ENCODE data around the gene CPSF7.

Gene CPSF7

DNA sequence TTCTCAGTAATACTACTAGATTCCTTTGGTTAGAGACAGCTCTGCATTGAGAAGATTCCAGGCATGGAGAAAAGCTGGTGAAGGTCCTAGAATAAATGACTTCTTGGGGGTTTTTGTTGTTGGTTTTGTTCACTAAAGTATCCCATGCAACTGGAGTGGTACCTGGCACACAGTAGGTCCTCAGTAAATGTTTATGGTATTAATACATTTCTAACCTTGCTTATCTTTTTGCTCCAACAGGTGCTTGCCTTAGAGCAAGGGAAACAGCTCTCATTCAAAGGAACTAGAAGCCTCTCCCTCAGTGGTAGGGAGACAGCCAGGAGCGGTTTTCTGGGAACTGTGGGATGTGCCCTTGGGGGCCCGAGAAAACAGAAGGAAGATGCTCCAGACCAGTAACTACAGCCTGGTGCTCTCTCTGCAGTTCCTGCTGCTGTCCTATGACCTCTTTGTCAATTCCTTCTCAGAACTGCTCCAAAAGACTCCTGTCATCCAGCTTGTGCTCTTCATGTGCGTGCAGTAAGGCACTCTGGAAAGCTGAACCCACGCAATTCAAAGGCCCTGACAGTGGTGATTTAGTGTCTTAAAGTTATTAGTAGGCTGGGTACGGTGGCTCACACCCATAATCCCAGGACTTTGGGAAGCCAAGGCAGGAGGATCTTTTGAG is 65.6 kb downstream of the CPSF7 start:
- Mint-ChIP-seq H3K27ac (no peak overlapping the region), H3K36me3 (ENCODE audit: low read depth) (peaks cover 72% of the 10 kb centered on the region), H3K4me3 (no peak overlapping the region), H3K27me3 (no peaks in the 10 kb centered on the region), H3K4me1 (ENCODE audit: low read depth) (peaks cover 43% of the 10 kb centered on the region), H3K9me3 (no peaks in the 10 kb centered on the region)
- intact Hi-C loops (cut with micrococcal nuclease) = no loop called here

DNA sequence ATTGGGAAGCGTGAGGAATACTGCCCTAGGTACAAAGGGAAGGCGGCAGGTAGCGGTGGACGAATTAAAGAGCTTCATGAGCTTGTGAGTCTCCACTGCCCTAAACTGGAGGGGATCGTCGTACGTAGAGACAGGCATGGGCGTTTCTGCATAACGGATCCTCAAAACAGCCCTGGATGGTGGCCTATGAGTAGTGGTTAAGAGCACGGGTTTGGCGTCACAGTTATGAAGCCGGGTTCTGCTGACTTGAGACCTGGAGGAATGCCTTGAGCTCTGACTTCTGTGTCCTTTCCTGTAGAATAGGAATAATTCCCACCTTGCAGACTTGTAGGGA is 67.3 kb downstream of the CPSF7 start:
- peak overlapping the region; percentile 98 for H3K27ac Mint-ChIP-seq
- intact Hi-C loops (cut with micrococcal nuclease) = no loop called here
- no peaks in the 10 kb centered on the region for H3K27me3 Mint-ChIP-seq
- peaks cover 55% of the 10 kb centered on the region for H3K36me3 Mint-ChIP-seq (ENCODE audit: low read depth)
- H3K4me3 Mint-ChIP-seq = peak overlapping the region; percentile 100
- peaks cover 45% of the 10 kb centered on the region for H3K4me1 Mint-ChIP-seq (ENCODE audit: low read depth)
- no peaks in the 10 kb centered on the region for H3K9me3 Mint-ChIP-seq

DNA sequence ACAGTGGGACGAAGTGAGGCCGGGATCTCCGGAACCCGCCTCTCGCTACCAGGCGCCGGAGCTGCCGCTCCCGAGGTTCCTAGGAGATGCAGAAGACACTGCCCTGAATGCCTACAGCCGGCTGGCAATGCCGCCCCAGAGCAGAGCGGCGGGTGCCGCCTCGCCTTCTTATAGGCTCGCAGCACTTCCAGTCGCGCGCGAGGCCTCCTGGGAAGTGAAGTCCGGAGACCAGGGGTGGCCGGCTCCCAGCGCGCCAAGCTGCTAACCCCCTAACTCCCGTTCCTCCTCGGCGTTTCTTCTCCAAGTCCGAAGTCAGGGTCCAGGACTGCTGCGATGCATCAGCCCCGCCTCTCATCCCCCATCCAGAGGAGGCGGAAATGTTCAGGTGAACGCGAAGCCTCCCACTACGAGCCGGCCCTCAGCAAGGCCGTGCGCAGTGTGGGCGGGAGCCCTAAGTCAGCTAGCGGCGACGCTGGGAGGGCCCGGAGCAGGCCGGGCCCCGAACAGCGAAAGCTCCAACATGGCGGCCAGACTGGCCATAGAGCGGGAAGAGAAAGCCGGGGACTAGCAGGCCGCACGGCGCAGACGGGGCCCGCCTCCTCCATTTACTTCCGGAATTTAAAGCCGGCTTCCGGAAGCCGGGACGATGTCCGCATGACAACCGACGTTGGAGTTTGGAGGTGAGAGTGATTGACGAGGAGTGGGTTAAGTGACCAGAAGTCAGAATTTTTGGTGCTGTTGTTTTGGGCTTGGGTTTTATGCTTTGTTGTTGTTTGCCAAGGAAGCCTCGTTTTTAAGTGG is 67.8 kb downstream of the CPSF7 start, which contains the start of the genes CYB561A3 and TMEM138:
Gene CYB561A3 (minus strand): TSS at position 142 of the 801 bp plus-strand sequence. CDS start 5,169 bp downstream, outside the sequence.
Gene TMEM138 (plus strand): TSS at position 634 of the 801 bp plus-strand sequence. CDS start 2,017 bp downstream, outside the sequence.
- no peaks in the 10 kb centered on the region for H3K9me3 Mint-ChIP-seq
- peaks cover 50% of the 10 kb centered on the region for H3K36me3 Mint-ChIP-seq (ENCODE audit: low read depth)
- no peaks in the 10 kb centered on the region for H3K27me3 Mint-ChIP-seq
- peaks cover 50% of the 10 kb centered on the region for H3K4me1 Mint-ChIP-seq (ENCODE audit: low read depth)
- H3K27ac Mint-ChIP-seq = peak within 1 kb of the TSS; percentile 98
- intact Hi-C loops (cut with micrococcal nuclease) = loop anchor here (1.0 kb wide), 1 partner anchor 29 kb away; the partner anchor contains the start of genes DDB1 and TKFC
- peak within 1 kb of the TSS; percentile 100 for H3K4me3 Mint-ChIP-seq

DNA sequence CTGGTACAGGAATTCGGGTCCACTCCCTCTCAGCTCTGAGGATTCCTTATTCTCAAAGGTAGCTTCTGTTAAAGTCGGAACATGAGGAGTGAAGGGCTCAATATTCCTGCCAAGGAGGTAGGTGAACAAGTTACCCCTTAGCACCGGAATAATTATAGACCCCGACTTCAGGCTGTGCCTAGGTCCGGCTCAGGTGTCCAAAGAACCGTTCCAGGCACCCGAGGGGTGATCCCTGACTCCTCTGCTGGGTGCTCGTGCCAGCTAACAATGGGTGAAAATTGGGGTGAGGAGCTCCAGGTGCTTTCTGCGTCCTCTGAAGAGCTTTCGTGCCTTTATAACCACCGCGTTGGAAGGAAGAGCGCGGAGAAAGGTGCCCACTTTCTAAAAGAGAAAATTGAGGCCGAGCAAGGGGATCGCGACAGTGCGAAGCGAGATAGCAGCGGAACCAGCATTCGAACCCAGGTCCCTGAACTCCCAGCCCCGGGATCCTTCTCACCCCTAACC is 68.5 kb downstream of the CPSF7 start:
- Mint-ChIP-seq H3K4me3 (peak overlapping the region; percentile 100), H3K27me3 (no peaks in the 10 kb centered on the region), H3K36me3 (ENCODE audit: low read depth) (peaks cover 47% of the 10 kb centered on the region), H3K9me3 (no peaks in the 10 kb centered on the region), H3K27ac (peak overlapping the region; percentile 98), H3K4me1 (ENCODE audit: low read depth) (peaks cover 57% of the 10 kb centered on the region)
- intact Hi-C loops (cut with micrococcal nuclease) = loop anchor here (1.0 kb wide), 1 partner anchor 28 kb away; the partner anchor contains the start of genes DDB1 and TKFC

DNA sequence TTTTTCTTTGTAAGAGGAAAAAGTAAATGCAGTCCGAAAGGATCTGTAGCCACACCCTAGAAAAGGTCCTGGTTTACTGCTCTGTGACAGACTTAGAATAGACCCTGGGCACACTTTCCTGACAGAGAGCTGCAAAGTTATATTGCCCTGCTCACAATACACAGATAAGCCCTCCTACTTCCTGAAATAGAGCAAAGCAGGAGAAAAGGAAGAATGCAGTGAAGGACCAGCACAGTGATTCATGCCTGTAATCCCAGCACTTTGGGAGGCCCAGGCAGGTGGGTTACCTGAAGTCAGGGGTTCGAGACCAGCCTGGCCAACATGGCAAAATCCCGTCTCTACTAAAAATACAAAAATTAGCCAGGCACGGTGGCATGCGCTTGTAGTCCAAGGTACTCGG is 70.3 kb downstream of the CPSF7 start:
- Mint-ChIP-seq H3K4me3 (no peak overlapping the region), H3K27me3 (no peaks in the 10 kb centered on the region), H3K9me3 (no peaks in the 10 kb centered on the region), H3K36me3 (ENCODE audit: low read depth) (peaks cover 48% of the 10 kb centered on the region), H3K27ac (peak overlapping the region; percentile 15), H3K4me1 (ENCODE audit: low read depth) (peaks cover 61% of the 10 kb centered on the region)
- intact Hi-C loops (cut with micrococcal nuclease) = no loop called here

DNA sequence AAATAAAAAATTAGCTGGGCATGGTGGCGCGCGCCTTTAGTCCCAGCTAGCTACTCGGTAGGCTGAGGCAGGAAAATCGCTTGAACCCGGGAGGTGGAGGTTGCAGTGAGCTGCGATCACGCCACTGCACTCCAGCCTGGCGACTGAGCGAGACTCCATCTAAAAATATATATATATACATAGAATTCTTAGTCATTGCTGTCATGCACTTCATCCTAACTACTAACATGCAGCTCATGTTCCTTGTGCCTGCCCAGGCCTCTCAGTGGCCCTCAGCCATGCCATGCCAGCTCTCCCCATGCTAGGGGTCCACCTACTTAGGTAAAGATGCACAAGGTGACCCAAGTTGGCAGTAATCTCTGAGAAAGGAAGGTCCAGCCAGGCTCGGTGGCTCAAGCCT is 71.2 kb downstream of the CPSF7 start:
- H3K27me3 Mint-ChIP-seq = no peaks in the 10 kb centered on the region
- no peaks in the 10 kb centered on the region for H3K9me3 Mint-ChIP-seq
- no peak overlapping the region for H3K4me3 Mint-ChIP-seq
- H3K36me3 Mint-ChIP-seq (ENCODE audit: low read depth) = peaks cover 48% of the 10 kb centered on the region
- intact Hi-C loops (cut with micrococcal nuclease) = no loop called here
- no peak overlapping the region for H3K27ac Mint-ChIP-seq
- H3K4me1 Mint-ChIP-seq (ENCODE audit: low read depth) = peaks cover 63% of the 10 kb centered on the region

DNA sequence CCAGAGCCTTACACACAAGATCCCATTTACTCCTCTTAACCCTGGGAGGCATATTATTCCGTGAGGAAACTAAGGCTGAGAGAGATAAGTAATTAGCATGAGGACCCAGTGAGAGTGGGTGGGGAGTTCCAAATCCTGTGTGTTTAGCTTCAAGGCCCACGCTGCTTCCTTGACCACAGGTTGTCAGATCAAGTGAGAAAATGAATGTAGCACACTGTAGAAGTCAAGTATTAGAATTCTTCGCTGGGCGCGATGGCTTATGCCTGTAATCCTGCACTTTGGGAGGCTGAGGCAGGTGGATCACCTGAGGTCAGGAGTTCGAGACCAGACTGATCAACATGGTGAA is 71.9 kb downstream of the CPSF7 start:
- Mint-ChIP-seq H3K36me3 (ENCODE audit: low read depth) (peaks cover 54% of the 10 kb centered on the region), H3K4me1 (ENCODE audit: low read depth) (peaks cover 63% of the 10 kb centered on the region), H3K27me3 (no peaks in the 10 kb centered on the region), H3K4me3 (no peak overlapping the region), H3K27ac (peak overlapping the region; percentile 76), H3K9me3 (no peaks in the 10 kb centered on the region)
- intact Hi-C loops (cut with micrococcal nuclease) = no loop called here

DNA sequence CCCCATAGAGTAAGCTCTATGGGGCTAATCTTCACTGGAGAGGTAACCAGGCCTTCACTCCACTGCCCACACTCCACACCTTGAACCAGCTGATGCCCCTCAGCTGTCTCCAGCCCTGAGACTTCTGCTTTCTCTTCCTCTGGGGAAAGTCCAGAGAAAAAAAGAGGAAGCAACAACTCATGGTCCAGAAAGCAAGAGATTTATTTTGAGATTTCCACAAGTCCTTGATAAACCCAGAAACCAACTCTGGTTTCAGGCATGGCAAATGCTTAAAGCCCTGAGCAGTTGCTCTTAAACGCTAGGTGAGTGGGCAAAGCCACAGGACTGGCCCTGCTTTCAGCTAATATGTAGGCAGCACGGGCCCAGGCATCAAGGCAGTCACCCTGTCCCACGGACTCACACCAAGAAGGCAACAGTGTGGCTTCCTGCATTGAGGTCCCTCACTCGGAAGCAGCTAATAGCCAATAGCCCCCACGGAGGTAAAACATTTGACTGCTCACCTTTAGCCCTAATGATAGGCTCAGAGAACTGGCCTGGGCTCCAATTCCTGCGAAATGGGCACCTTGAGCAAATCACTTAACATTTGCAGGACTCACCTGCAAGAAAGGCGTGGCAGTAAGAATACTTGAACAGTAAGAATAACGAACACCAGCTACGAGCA is 72.4 kb downstream of the CPSF7 start:
- peak overlapping the region; percentile 76 for H3K27ac Mint-ChIP-seq
- peak overlapping the region; percentile 13 for H3K4me3 Mint-ChIP-seq
- H3K4me1 Mint-ChIP-seq (ENCODE audit: low read depth) = peaks cover 62% of the 10 kb centered on the region
- intact Hi-C loops (cut with micrococcal nuclease) = no loop called here
- no peaks in the 10 kb centered on the region for H3K27me3 Mint-ChIP-seq
- no peaks in the 10 kb centered on the region for H3K9me3 Mint-ChIP-seq
- H3K36me3 Mint-ChIP-seq (ENCODE audit: low read depth) = peaks cover 55% of the 10 kb centered on the region

DNA sequence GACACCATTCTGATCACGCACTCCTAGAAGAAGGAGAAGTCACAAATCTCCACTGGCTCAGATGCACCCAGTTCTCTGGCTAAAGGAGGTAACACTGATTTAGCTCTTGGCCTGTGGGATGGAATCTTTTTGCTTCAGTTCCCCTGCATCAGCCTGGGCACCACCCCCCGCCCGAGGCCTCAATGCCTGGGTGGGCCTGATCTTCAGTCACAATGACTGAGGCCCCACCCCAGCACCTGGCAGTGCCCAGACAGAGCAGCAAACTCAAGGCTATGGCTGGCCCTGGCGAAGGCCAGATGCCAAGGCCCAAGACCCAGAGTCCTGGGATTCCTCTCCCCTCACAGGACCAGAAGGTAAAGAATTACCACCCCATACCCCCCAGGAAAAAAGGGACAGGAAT is 73.1 kb downstream of the CPSF7 start:
- Mint-ChIP-seq H3K27me3 (no peaks in the 10 kb centered on the region), H3K36me3 (ENCODE audit: low read depth) (peaks cover 55% of the 10 kb centered on the region), H3K9me3 (no peaks in the 10 kb centered on the region), H3K4me1 (ENCODE audit: low read depth) (peaks cover 58% of the 10 kb centered on the region), H3K4me3 (no peak overlapping the region), H3K27ac (peak overlapping the region; percentile 76)
- intact Hi-C loops (cut with micrococcal nuclease) = no loop called here

DNA sequence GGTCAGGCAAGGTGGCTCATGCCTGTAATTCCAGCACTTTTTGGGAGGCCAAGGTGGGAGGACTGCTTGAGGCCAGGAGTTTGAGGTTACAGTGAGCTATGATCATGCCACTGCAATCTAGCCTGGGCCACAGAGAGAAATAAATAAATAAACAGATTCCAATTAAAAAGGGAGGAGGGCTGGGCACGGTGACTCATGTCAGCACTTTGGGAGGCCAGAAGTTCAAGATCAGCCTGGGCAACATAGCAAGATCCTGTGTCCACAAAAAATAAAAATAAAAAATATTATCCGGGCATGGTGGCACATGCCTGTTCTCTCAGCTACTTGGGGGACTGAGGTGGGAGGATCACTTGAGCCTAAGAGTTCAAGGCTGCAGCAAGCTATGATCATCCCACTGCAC is 75.6 kb downstream of the CPSF7 start:
- intact Hi-C loops (cut with micrococcal nuclease) = no loop called here
- Mint-ChIP-seq H3K27ac (no peak overlapping the region), H3K4me1 (ENCODE audit: low read depth) (peaks cover 58% of the 10 kb centered on the region), H3K36me3 (ENCODE audit: low read depth) (peaks cover 74% of the 10 kb centered on the region), H3K4me3 (no peak overlapping the region), H3K9me3 (no peaks in the 10 kb centered on the region), H3K27me3 (no peaks in the 10 kb centered on the region)

DNA sequence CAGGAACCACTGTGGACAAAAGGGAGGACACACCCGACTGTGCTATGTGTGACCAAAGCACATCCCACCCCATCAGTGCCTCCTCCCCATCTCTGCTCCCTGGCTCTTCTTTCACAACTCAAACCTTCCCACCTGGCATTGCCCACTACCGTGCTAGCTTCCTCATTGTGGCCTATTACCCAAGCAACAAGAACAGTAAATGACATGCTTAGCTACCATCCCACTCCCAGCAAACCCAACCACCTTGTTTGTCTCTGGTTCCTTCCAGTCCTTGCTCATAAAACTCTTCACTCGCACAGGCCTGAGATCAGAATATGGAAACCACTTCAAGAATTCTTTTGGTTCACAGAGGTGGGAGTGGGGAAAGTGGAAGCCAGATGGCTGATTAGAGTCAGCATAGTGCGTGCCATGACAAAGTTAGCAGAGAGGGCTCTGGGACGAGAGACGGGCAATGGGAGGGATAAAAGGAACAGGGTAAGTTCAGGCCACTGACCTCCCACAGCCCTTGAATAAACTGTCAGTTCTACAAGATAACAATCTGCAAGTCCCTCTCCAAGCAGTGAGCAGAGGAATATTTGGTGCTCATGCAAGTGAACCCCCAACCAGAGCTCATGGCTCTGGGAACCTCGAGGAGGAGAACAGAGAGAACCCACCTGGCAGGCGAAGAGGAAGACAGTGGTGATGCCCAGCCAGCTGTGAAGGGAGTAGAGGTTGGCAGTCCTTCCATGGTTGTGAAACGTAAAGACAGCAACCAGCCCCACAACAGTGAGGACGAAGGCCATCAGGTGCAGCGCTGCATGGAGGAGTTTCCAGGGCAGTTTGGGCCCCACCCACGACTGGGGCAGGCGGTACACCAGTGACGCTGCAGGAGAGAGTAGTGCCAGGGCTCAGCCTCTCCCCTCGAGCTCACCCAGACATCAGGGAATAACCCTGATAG is 76.4 kb downstream of the CPSF7 start:
- Mint-ChIP-seq H3K4me1 (ENCODE audit: low read depth) (peaks cover 59% of the 10 kb centered on the region), H3K27ac (no peak overlapping the region), H3K27me3 (no peaks in the 10 kb centered on the region), H3K4me3 (no peak overlapping the region), H3K9me3 (no peaks in the 10 kb centered on the region), H3K36me3 (ENCODE audit: low read depth) (peaks cover 82% of the 10 kb centered on the region)
- intact Hi-C loops (cut with micrococcal nuclease) = no loop called here

All from dendritic cell treated with granulocyte-macrophage colony-stimulating factor and Interleukin-4, amounts not matched to agents 40 ng/mL and 50 ng/mL, for 4 days (primary cell).